HG03097 (cell line): ENCODE results near the gene WWOX.
"Not testable (repeated sequence)": the region's sequence is repeated elsewhere in the genome, so short reads cannot be mapped to it uniquely, and the experiment has no call there.

Experiments
- ATAC-seq: cut with Tn5 transposase; IDR thresholded peaks from one replicate; pipeline ENCODE4 v1.9.1; 2021; ENCODE audit not compliant: unreplicated experiment, low FRiP score

WWOX gene

GRCh38 chr16:78099271-78100111, at the start of gene WWOX:
Gene WWOX (plus strand): TSS chr16:78099654.
- ATAC-seq = peak; percentile 97

- ATAC-seq = no peak
Measured at GRCh38 chr16:78050734-78051400, 48.6 kb upstream of the WWOX start.

- no peak for ATAC-seq
Measured at GRCh38 chr16:78057803-78058564, 41.5 kb upstream of the WWOX start.

GRCh38 chr16:78059806-78060205, 39.6 kb upstream of the WWOX start:
- not testable (repeated sequence) for ATAC-seq

GRCh38 chr16:78060295-78060694, 39.2 kb upstream of the WWOX start:
- ATAC-seq = no peak

GRCh38 chr16:78060809-78061208, 38.6 kb upstream of the WWOX start:
- no peak for ATAC-seq

- no peak for ATAC-seq
Measured at GRCh38 chr16:78065319-78065718, 34.1 kb upstream of the WWOX start.

GRCh38 chr16:78069913-78070312, 29.5 kb upstream of the WWOX start:
- no peak for ATAC-seq

- no peak for ATAC-seq
Measured at GRCh38 chr16:78072275-78072674, 27.2 kb upstream of the WWOX start.

GRCh38 chr16:78075800-78076199, 23.7 kb upstream of the WWOX start:
- no peak for ATAC-seq

GRCh38 chr16:78081341-78081740, 18.1 kb upstream of the WWOX start:
- no peak for ATAC-seq

GRCh38 chr16:78091419-78091818, 8.0 kb upstream of the WWOX start:
- no peak for ATAC-seq

- no peak for ATAC-seq
Measured at GRCh38 chr16:78092758-78093157, 6.7 kb upstream of the WWOX start.

- no peak for ATAC-seq
Measured at GRCh38 chr16:78094166-78094565, 5.3 kb upstream of the WWOX start.

GRCh38 chr16:78094998-78095397, 4.5 kb upstream of the WWOX start:
- ATAC-seq = no peak

GRCh38 chr16:78096386-78096785, 3.1 kb upstream of the WWOX start:
- ATAC-seq = no peak

- ATAC-seq = no peak
Measured at GRCh38 chr16:78097548-78097947, 1.9 kb upstream of the WWOX start.

GRCh38 chr16:78098087-78098486, 1.4 kb upstream of the WWOX start:
- ATAC-seq = no peak

- no peak for ATAC-seq
Measured at GRCh38 chr16:78098595-78099270, 721 bp upstream of the WWOX start.

GRCh38 chr16:78100112-78100467, 636 bp downstream of the WWOX start:
- no peak for ATAC-seq

GRCh38 chr16:78102122-78102660, 2.7 kb downstream of the WWOX start:
- no peak for ATAC-seq
